ENCODE data around the gene SLC9A8. TPM values are rescaled to one million over a fixed set of nuclear protein-coding genes. Genes with fewer than 3 reads are reported as not detected.

SLC9A8 gene
- polyA plus RNA-seq, 4 donors = 7.5 to 12.0 (median 9.8) TPM

DNA sequence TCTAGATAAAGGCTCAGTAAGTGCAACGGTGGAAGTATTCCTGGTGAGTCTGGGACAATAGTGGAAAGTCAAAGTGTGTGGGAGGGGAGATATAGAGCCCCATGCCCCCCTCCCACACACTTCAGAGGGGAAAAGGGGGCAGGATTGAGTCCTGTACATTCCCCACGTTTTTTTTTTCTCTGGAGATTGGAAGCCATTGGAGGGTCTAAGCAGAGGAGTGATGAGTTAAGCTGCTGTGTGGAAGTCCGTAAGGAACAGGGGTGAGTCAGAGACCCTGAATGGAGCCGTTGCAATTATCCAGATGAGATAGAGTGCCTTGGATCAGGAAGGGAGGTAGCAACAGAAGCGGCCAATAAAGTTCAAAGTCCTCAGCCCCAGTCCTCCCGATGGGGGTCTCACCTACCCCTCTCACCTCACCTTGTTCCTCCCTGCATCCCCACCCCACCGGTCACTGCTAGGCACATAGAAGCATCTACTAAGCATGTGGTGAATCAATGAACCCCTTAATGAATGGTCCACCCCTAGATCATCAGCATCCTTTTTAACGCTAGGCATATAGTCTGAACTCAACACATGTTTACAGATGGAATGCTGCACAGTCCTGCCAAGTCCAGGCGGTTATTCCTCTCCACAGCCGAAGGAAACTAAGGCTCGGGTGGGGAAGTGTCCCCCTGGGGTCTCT lies 662 bp upstream of the SLC9A8 start:
- DNase-seq (ENCODE audit: low read depth in 4 of 4, low spot score in 2 of 4) = no peak

DNA sequence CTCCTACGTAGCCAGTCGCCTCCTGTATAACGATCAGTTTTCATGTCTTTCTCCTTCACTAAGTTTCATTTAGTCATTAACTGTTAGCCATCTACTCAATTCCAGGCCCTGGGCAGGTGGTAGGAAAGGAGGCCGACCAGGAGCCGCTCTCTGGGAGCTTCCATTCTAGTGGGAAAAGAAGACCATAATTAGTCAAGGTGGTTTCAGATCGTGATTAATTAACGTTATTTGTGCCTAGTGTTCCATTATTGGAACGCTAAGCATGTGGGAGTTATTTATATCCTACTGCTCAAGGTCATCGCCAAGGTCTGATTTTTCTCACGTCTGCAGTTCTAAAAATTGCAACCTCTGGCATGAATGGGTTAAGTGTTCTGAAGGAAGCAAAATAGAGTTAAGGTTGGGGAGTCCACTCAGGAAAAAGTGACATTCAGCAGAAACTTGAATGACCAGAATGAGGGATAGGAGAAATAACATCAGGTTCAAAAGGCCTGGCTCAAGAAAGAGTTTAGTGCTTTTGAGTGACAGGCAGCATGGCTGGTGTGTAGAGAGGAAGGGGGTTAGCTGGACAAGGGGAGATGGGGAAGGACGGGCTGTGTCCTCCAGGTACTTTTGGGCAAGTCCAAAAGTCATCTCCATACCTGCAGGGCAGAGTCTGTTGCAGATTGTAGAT lies 812 bp downstream of the SLC9A8 start:
- no peak for DNase-seq (ENCODE audit: low read depth in 4 of 4, low spot score in 2 of 4)

DNA sequence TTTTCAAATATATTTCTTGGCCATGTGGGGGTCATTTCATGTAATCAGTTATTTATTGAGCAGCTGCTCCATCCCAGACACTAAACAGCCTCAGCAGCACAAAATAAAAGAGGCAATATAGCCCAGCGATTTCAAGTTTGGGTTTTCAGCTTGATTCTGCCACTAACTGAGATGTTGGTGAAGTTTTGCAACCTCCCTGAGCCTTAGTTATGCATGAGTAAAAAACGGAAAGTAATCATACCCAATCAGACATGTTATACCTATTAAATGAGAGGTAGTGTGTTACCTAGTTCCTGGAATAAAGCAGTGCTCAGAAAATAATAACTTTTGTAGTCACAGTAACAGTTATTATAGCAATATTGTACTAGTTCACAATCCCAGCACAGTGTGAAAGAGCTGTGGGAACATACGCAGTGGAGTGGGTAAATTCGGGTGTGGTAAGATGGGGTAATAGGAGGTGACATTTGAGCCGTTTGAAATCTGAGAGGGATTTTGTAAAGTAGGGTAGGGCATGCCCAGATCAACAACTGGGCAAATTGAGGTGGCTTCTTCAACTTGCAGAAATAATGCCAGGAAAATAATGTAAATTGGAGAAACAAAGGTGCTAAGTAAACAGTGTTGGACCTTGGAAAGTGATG lies 1.5 kb downstream of the SLC9A8 start:
- no peak for DNase-seq (ENCODE audit: low read depth in 4 of 4, low spot score in 2 of 4)

DNA sequence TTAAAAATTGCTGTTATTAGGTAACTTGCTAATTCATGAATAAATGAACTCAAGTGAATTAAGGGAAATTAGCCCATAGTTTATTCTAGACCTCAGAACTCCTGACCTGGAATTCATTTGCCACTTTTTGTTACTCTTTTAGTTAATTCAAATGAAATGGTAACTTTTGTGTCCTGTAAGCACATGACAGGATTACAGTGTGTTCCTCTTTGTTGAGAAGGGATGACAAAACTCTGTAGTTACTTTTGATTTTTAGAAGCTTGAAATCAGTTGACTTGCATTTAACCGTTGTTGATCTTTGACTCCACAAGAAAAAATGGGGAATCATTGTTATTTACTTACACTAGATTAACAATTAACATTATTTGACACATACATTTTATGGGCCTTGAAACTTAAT lies 6.2 kb downstream of the SLC9A8 start:
- no peak for DNase-seq (ENCODE audit: low read depth in 4 of 4, low spot score in 2 of 4)

DNA sequence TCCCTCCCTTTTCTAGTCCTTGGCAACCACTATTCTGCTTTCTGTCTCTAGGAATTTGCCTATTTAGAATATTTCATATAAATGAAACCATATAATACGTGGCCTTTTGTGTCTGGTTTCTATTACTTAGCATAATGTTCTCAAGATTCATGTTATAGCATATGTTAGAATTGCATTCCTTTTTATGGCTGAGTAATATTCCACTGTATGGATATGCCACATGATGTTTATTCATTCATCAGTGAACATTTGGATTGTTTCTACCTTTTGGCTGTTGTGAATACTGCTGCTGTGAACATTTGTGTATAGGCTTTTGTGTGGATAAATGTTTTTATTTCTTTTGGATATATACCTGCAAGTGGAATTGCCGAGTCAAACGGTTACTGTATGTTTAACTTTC lies 7.1 kb downstream of the SLC9A8 start:
- no peak for DNase-seq (ENCODE audit: low read depth in 4 of 4, low spot score in 2 of 4)

DNA sequence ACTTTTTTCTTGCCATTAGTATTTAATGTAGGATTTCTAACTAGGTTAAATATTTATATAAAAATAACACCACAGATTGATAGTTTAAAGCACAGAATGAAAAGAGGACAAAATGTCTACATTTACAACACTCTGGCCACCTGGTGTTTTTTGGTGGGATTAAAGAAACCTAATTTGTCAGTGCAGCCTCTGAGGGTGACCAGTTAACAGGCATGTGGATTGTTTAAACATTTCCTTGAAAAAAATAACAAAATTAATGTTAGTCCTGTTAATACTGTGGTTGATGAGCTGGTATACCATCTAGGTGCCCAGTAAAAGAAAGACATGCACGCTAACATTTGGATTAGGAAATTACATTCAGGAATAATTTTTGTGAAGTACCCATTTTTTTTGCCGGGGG lies 8.8 kb downstream of the SLC9A8 start:
- no peak for DNase-seq (ENCODE audit: low read depth in 4 of 4, low spot score in 2 of 4)

DNA sequence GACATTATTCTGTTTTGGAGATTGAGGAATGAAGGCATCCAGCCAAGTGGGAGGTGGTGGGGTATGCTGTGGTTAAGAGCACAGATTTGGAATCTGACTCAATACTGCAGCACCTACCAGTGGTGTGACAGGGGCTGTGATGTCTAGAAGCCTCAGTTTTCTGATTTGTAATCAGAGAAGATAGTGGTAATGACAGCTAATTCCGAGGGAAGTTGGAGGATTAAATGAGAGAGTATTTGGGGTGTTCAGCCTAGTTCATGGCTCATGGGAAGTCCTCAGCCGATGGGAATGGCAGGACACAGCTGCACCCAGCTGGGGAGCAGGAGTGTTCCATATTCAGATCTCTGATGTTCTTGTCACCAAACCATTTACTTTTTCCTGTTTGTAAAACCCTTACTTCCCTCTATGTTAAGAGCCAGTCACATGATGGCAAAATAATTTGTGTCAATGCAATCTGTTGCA lies 9.3 kb downstream of the SLC9A8 start:
- no peak for DNase-seq (ENCODE audit: low read depth in 4 of 4, low spot score in 2 of 4)

DNA sequence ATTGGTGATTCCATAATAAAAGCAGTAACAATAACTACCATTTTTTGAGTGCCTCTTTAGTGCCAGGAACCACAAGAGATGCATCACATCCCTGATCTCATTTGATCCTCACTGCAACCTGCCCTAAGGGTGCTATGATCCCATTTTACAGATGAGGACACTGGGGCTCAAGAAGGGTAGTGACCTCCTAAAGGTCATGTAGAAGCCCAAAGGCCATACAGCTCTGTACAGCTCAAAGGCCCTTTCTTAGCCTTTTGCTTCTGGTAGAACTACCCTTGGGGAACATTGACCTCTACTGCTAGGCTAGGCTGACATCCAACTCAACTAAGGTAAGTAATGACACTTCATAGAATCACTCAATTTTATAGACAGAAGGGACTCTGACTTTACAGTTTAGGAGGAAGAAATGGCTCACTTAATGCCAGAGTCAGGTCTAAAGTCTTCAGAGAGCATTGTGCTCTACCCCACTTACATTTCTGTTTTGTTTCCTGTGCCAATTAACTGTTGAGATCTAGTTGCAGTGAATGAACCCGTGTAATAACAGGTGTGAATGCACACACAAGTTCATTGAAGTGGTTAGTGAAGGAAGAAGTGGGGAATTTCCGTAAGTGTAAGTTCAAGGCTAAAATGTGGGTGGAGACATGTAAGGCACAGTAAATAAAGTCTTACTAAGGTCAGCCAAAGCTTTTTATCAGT lies 10.7 kb downstream of the SLC9A8 start:
- no peak for DNase-seq (ENCODE audit: low read depth in 4 of 4, low spot score in 2 of 4)

DNA sequence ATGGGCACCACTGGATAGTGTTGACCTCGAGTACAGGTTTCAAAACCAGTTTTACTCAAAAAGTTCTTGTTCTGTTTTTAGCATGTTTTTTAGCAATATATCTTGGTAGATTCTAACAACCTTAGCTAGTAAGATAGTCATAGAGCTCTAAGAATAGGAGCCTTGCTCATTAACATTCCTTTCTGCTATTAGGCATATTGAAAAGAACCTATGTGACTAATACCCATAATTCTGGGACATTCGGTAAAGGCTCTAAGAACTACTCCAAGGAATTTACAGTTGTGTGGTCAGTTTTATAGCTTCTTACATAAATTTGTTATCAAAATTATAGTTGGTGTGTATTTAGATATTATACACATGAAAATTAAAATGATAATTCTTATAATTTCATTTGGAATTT lies 11.6 kb downstream of the SLC9A8 start:
- no peak for DNase-seq (ENCODE audit: low read depth in 4 of 4, low spot score in 2 of 4)

DNA sequence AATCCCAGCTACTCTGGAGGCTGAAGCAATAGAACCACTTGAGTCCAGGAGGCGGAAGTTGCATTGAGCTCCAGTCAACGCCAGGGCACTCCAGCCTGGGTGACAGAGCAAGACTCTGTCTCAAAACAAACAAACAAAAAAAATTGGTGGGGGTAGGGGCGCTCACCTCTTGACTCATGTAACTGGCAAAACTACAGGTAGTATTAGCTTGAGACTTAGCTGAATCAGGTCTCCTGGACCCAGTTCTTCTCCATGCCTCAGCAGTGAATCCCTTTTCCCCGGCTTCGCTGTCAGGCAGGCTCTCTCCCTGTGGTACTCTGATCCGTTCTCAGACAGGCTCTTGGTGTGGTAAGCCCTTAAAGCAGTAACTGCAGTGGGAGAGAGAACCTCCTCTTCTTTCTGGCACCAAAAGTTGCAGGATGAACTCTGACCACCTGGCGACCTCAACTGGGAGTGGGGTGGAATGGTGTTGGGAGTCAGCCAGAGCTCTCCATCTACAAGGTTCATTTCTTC lies 12.9 kb downstream of the SLC9A8 start:
- DNase-seq (ENCODE audit: low read depth in 4 of 4, low spot score in 2 of 4) = no peak

DNA sequence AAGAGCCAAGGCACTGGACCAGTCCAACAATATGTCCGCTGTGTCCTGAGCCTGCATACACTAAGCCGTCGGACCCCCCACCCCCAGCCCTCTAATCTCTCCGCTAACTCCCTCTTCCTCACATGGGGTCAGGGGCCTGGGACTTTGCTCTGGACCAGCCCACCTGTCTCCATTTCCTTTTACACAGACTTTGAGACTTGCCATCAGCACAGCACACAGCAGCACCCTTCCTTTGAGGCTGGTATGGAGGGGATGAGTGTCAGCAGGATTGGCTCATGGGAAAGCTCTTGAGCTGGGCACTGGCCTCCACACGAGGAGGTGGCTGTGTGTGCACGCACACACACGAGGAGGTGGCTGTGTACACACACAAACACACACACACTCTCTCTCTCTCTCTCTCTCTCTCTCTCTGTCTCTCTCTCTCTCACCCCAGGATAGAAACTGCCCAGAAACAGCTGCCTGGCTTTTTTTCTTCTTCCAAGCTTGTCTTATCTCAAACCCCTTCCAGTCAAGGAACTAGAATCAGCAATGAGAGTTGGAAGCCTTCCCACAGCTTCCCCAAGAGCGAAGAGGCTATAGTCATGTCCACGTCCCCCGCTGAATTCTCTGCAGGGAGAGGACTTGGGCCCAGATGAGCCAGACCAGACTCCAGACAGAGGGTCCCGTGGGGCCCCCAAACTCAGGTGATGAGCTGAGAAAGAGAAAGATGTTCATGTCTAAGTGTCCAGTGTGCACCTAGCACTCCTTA lies 18.6 kb downstream of the SLC9A8 start:
- DNase-seq (ENCODE audit: low read depth in 4 of 4, low spot score in 2 of 4) = no peak

DNA sequence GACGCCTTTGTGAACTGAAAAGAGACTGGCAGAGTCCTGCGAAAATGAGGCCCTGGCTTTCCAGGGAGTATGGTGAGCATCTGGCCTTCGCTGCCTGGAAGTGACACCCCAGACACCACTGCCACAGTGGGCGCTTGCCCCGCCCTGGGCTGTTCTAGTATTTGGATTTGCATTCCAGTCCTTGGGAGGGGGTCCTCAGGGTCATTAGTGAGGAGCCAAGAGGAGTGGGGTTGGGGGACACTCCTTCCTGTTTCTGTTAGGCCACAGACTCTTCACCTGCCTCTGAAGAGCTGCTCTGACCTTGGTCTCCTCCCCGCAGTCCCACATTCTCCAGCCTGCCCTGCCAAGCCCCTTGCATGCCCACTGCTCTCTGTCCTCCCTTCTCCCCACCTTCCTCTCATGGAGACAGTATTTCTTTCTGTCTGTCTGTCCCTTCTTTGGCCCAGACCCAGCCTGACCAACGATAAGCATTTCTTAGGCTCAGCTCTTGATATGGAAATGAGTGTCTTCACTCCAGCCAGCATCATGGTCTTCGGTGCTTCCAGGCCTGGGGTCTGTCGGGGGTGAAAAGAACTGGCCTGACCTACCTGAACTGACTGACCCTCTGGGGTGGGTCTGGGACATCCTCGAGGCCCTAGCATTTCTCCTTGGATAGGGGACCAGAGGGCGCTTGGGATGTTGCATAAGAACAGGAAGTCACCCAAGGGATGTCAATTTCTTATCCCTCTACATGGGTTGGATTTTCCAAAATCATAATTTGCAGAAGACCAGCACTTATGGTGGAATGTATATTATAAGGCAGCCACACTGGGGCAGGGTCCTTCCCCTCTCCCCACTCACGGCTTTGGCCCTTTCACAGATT lies 19.4 kb downstream of the SLC9A8 start:
- no peak for DNase-seq (ENCODE audit: low read depth in 4 of 4, low spot score in 2 of 4)

DNA sequence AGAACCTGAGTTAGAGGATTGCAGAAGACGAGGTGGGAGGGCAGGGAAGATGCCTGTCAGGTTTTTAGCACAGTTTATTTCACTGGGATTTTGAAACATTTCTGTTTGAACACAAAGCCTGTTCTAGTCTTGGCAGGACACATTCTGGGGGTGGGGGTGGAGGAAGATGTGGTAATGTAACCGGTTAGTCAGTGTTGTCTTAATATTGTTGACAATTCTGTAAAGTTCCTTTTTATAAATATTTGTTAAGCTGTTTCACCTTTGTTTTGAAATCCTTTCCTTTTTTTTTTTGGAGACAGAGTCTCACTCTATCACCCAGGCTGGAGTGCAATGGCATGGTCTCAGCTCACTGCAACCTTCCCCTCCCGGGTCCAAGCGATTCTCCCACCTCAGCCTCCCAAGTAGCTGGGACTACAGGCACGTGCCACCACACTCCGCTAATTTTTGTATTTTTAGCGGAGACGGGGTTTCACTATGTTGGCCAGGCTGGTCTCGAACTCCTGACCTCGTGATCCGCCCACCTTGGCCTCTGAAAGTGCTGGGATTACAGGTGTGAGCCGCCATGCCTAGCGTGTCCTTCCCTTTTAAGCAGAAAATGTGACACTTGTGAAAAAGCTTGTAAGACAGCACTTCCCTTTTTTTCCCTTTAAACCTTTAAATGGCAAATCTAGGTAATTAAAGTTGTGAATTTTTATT lies 20.2 kb downstream of the SLC9A8 start:
- DNase-seq (ENCODE audit: low read depth in 4 of 4, low spot score in 2 of 4) = no peak

DNA sequence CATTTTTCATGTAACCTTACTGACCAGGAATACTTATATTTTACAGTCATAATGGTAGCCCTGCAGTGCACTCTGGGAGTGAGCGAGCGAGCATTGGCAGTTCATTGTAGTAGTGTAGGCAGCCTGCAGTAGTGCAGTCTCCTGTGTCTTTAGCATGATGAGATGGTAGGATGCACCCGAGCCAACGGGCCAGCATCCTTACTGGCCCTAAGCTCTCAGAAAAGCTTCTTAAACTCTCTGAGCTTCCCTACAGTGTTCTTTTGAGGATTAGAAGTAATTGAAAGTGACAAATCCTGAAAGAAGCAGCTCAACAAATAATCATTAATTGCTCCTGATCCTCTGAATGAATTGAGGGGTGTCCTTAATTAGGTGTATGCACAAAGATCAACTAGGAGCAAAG lies 20.9 kb downstream of the SLC9A8 start:
- no peak for DNase-seq (ENCODE audit: low read depth in 4 of 4, low spot score in 2 of 4)

DNA sequence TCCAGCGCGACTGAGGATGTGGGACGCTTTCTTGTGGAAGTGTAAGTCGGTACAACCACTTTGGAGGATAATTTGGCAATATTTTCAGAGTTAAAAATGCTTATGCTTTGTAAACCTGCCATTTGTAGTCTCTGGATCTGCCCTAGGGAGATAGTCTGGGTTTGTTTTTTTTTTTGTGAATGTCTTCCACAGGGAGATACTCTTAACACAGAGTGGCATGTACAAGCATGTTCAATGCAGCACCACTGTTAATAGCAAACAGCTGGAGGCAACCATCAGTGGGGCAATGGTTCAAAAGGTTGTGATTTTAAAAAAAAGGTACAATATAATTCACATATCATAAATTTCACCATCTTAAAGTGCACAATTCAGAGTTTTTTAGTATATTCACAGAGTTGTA lies 22.4 kb downstream of the SLC9A8 start:
- no peak for DNase-seq (ENCODE audit: low read depth in 4 of 4, low spot score in 2 of 4)

DNA sequence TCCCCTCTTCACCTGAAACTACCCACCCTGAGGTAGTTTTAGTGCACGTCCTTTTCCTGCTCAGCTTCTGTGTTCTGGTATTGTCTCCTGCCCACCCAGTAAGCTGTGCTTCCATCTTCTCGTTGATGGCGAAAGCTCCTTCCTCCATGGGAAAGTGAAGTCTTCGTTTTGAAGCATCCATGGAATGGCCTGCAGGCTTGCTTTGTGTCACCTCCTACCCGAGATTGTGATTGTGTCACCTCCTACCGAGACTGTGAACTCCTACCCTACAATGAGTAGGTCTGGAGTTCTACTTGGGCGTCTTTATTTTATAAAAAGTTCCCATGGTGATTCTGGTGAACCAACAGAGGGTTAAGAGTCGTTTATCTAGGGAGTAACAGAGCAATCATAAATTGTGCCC lies 25.9 kb downstream of the SLC9A8 start:
- DNase-seq (ENCODE audit: low read depth in 4 of 4, low spot score in 2 of 4) = no peak

DNA sequence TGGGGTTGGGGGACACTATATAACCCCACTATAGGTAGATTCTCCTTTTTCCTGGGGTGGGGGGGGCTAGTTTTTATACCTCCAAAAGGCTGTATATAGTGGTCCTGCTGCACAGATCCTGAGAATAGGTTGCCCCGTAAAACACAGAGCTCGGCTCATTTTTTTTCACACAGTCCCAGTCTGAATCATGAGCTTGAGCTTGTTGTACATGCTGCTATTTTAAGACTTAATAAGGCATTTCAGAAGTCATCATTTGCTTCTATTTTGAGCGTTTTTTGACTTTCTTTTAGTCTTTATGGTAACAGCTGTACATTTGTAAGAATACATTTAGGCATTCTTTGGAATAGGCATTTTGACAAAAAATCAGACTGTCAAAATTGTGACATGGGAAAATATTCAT lies 30.5 kb downstream of the SLC9A8 start:
- no peak for DNase-seq (ENCODE audit: low read depth in 4 of 4, low spot score in 2 of 4)

DNA sequence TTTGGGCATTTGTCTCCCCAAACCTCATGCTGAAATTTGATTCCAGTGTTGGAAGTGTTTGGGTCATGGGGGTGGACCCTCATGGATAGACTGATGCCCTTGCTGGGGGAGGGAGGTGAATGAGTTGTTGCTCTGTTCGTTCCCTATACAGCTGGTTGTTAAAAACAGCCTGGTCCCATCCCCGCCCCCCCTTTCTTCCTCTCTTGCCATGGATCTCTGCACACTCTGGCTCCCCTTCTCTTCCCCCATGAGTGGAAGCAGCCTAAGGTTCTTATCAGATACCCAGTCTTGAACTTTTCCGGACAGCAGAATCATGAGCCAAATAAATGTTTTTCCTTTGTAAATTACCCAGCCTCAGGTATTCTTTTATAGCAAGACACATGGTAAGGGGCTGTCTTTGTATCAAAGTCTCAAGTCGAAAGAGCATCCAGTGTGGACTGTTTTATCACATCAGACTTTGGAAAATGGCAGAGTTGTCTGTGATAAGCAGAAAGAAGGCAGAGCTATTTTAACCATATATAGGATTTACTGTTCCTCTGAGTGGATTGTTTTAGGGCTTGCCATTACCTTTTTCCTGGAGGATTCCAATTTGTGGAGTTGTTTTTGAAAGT lies 31.2 kb downstream of the SLC9A8 start:
- no peak for DNase-seq (ENCODE audit: low read depth in 4 of 4, low spot score in 2 of 4)

DNA sequence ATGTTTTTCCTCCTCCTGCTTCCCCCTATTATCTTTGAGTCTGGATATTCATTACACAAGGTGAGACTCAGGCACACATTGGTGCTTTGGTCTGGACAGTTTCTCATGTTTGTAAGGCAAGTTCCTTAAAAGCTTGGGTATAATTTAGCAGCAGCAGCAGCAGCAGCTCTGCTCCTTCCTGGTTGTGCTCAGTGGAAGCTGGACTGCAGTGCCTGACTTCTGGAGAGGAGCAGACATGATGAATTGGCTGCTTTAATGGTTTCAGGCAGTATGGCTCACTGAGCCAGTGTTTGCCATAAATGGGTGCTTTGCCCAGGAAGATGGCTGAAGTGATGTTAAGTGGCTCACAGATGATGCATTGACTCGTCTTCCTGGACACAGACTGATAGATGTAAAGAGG lies 32.4 kb downstream of the SLC9A8 start:
- no peak for DNase-seq (ENCODE audit: low read depth in 4 of 4, low spot score in 2 of 4)
